HG02938 (cell line): Measurements from ENCODE around the gene AGT.
"Not testable (repeated sequence)": the region's sequence is repeated elsewhere in the genome, so short reads cannot be mapped to it uniquely, and the experiment has no call there.

Experiments
- ATAC-seq: cut with Tn5 transposase; IDR thresholded peaks from one replicate; pipeline ENCODE4 v1.9.1; 2021; ENCODE audit warnings: mild to moderate bottlenecking, moderate library complexity; ENCODE audit not compliant: unreplicated experiment

The AGT gene

GRCh38 chr1:230694464-230694863 is 19.5 kb downstream of the AGT start:
- no peak for ATAC-seq

GRCh38 chr1:230693777-230694176 is 20.1 kb downstream of the AGT start:
- ATAC-seq: no peak

GRCh38 chr1:230693221-230693620 is 20.7 kb downstream of the AGT start:
- no peak for ATAC-seq

- no peak for ATAC-seq
Measured at GRCh38 chr1:230691615-230692014, 22.3 kb downstream of the AGT start.

GRCh38 chr1:230690101-230690500 is 23.8 kb downstream of the AGT start:
- no peak for ATAC-seq

- no peak for ATAC-seq
Measured at GRCh38 chr1:230686747-230687146, 27.2 kb downstream of the AGT start.

GRCh38 chr1:230684998-230685397 is 28.9 kb downstream of the AGT start:
- no peak for ATAC-seq

GRCh38 chr1:230684146-230684545 is 29.8 kb downstream of the AGT start:
- ATAC-seq: no peak

- no peak for ATAC-seq
Measured at GRCh38 chr1:230682882-230683610, 30.9 kb downstream of the AGT start.

- ATAC-seq: no peak
Measured at GRCh38 chr1:230682274-230682673, 31.6 kb downstream of the AGT start.

- ATAC-seq: no peak
Measured at GRCh38 chr1:230681599-230681998, 32.3 kb downstream of the AGT start.

- no peak for ATAC-seq
Measured at GRCh38 chr1:230680300-230681025, 33.5 kb downstream of the AGT start.

GRCh38 chr1:230679825-230680224 is 34.1 kb downstream of the AGT start:
- ATAC-seq: no peak

- no peak for ATAC-seq
Measured at GRCh38 chr1:230679192-230679591, 34.7 kb downstream of the AGT start.

GRCh38 chr1:230677200-230677599 is 36.7 kb downstream of the AGT start:
- ATAC-seq: no peak

- no peak for ATAC-seq
Measured at GRCh38 chr1:230674581-230674980, 39.3 kb downstream of the AGT start.

- no peak for ATAC-seq
Measured at GRCh38 chr1:230669543-230669942, 44.4 kb downstream of the AGT start.

- ATAC-seq: no peak
Measured at GRCh38 chr1:230668227-230668626, 45.7 kb downstream of the AGT start.

- no peak for ATAC-seq
Measured at GRCh38 chr1:230661976-230662375, 51.9 kb downstream of the AGT start.

GRCh38 chr1:230658691-230659090 is 55.2 kb downstream of the AGT start:
- no peak for ATAC-seq

- ATAC-seq: not testable (repeated sequence)
Measured at GRCh38 chr1:230658103-230658502, 55.8 kb downstream of the AGT start.

- ATAC-seq: not testable (repeated sequence)
Measured at GRCh38 chr1:230656719-230657118, 57.2 kb downstream of the AGT start.
